HG03565 (cell line): Measurements from ENCODE around the gene ARL8A.

Experiments used
- ATAC-seq: cut with Tn5 transposase; IDR thresholded peaks from one replicate; pipeline ENCODE4 v1.9.1; 2021; ENCODE audit warnings: mild to moderate bottlenecking, moderate library complexity; ENCODE audit not compliant: unreplicated experiment

ARL8A gene

GRCh38 chr1:202084791-202085681, 59.5 kb downstream of the ARL8A start:
- ATAC-seq = no peak
